ENCODE results near the gene ZNF407. TPM values are rescaled to one million over a fixed set of nuclear protein-coding genes. Genes with fewer than 3 reads are reported as not detected.

ZNF407 gene
- total RNA-seq, 4 donors from 2014 or later, result 18.1 to 29.1 (median 19.7) TPM

DNA sequence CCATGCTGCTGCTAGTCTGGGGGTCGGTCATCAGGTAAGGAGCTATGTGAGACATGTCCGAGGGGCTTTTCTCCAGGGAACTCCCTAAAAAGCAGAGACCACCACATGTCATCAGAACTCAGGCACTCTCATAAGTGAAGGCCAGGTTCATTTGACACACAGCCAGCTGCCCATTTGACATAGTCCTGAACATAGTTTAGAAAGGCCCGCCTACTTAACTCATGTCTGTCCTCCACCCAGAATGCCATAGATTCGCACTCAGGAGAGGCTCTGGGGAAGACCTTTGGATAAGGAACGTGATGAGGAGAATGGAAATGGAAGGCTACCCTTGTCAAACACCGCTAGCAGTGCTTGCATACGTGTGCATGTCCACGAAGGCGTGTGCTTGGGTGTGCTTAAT lies 454.1 kb downstream of the ZNF407 start:
- no peaks in the 10 kb centered on the region for H3K27me3 ChIP-seq
- TF ChIP-seq CTCF (IDR thresholded peaks at IDR 0.05), result no peak
- TF ChIP-seq POLR2A (IDR thresholded peaks at IDR 0.05), result no peak
- TF ChIP-seq POLR2AphosphoS5 (IDR thresholded peaks at IDR 0.05), result no peak
- TF ChIP-seq EP300 (IDR thresholded peaks at IDR 0.05), result no peak
- H3K27ac ChIP-seq, result no peak overlapping the region
- WGBS, 2 donors (ENCODE audit: low coverage in 1 of 2), result 87% methylated on average over 7 of the region's 9 CpGs; no CpG with 5 or more reads in 1 of the 2 donors
- ATAC-seq, result no peak
- H3K4me3 ChIP-seq, result no peak overlapping the region
- H3K9me3 ChIP-seq, result no peaks in the 10 kb centered on the region
- no peaks in the 10 kb centered on the region for H3K36me3 ChIP-seq
- H3K4me1 ChIP-seq, result peaks cover 0 to 15% (median 0%) of the 10 kb centered on the region in 3 donors

DNA sequence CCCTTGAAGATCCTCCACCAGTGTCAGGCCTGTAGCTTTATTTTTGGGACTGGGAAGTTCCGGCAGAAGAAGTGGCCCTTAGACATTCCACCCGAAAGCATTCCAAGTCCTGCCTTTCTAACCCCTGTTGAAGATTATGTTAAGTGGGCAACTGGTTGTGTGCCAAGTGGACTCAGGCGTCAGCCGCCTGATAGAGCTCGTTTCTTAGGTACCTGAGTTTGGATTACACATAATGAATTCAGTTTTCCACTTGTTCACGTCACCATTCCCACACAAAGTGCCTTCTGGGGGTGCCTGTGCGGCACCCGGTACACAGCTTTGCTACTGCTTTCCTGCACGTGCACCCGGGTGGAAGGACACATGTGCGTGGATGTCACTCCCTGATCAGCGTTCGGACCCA lies 454.8 kb downstream of the ZNF407 start:
- no peak overlapping the region for H3K27ac ChIP-seq
- no peaks in the 10 kb centered on the region for H3K9me3 ChIP-seq
- 57 to 94% methylated on average over 11 to 13 of the region's 13 CpGs for WGBS, 2 donors (ENCODE audit: low coverage in 1 of 2)
- no peak for ATAC-seq
- H3K27me3 ChIP-seq, result no peaks in the 10 kb centered on the region
- no peak overlapping the region for H3K4me3 ChIP-seq
- H3K36me3 ChIP-seq, result no peaks in the 10 kb centered on the region
- H3K4me1 ChIP-seq, result peaks cover 0 to 8% (median 0%) of the 10 kb centered on the region in 3 donors
- TF ChIP-seq POLR2AphosphoS5 (IDR thresholded peaks at IDR 0.05) (peak; percentile 5), CTCF (IDR thresholded peaks at IDR 0.05) (no peak)

DNA sequence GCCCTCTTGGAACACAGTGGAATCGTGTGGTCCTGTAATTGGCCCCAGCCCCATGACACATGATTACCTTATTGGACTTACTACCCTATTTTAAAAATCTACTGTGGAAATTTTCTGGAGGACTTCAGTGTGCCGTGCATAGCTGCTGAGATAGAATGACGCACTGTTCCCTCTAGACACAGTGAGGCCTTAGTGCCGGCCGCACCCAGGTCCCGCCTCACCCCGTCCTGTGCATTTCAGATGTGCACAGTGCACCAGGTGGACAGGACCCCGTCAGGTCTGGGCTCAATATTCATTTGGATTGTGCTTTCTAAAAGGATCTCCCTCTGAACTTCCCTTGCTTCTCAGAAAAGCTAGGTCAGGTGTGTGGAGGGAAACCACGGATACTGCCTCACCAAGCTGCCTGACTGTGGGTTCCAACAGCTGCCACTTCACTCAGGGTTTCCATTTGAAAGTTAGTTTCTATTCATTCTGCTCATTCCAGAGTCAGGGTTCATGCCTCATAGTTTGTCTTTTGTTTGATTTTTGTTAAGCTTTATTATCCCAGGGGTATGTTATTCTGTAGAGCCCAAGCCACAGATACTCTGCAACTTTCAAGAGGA lies 455.5 kb downstream of the ZNF407 start:
- Histone ChIP-seq H3K27me3 (no peaks in the 10 kb centered on the region), H3K36me3 (no peaks in the 10 kb centered on the region), H3K27ac (no peak overlapping the region), H3K9me3 (no peaks in the 10 kb centered on the region), H3K4me1 (peaks cover 0 to 1% (median 0%) of the 10 kb centered on the region in 3 donors), H3K4me3 (no peak overlapping the region)
- ATAC-seq, result no peak
- TF ChIP-seq POLR2A (IDR thresholded peaks at IDR 0.05) (no peak), EP300 (IDR thresholded peaks at IDR 0.05) (no peak), POLR2AphosphoS5 (IDR thresholded peaks at IDR 0.05) (peak; percentile 15)
- WGBS, 2 donors (ENCODE audit: low coverage in 1 of 2), result 88 to 96% methylated on average over 9 of the region's 9 CpGs

DNA sequence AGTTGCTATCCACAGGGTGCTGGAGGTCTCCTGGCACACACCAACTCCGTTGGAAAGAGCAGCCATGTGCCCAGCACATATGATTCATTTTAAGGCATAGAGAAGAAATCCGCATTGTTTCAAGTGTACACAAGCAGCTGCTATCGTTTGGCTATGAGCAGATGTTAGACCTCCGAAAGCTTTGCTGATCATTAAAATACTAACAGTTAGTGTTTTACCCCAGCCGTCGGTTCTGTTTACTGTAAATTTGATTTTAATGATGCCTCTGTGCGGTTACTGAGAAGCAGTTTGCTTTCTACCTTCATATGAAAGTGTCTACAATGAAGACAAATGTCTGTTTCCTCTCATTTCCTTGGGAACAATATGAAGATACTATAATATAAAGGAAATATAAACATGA lies 456.4 kb downstream of the ZNF407 start:
- H3K36me3 ChIP-seq, result no peaks in the 10 kb centered on the region
- H3K9me3 ChIP-seq, result no peaks in the 10 kb centered on the region
- TF ChIP-seq POLR2A (IDR thresholded peaks at IDR 0.05), result no peak
- TF ChIP-seq EP300 (IDR thresholded peaks at IDR 0.05), result no peak
- TF ChIP-seq CTCF (IDR thresholded peaks at IDR 0.05), result no peak
- TF ChIP-seq POLR2AphosphoS5 (IDR thresholded peaks at IDR 0.05), result no peak
- H3K4me1 ChIP-seq, result no peaks in the 10 kb centered on the region
- H3K27me3 ChIP-seq, result no peaks in the 10 kb centered on the region
- no peak overlapping the region for H3K27ac ChIP-seq
- no peak for ATAC-seq
- WGBS, 2 donors (ENCODE audit: low coverage in 1 of 2), result 38 to 62% methylated on average over 5 to 7 of the region's 7 CpGs
- no peak overlapping the region for H3K4me3 ChIP-seq

DNA sequence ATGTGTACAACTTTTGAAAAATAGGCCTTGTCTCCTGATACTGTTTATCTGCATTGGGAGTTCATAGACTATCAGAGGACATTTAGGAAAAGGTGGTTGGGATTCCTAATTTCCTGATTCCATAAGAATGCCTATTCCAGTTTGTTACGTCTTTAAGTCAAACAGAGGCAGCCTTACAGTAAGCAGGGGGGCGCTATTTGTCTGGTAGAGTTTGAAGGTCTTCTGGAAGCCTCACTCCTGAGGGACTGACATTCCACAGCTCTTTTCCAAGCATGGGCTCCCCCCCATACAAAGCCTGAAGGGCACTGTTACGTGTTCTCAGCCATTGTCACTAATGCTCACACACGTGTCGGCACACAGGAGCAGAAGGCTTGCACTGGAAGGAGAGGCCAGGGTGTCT lies 456.9 kb downstream of the ZNF407 start:
- TF ChIP-seq CTCF (IDR thresholded peaks at IDR 0.05), result no peak
- no peak for TF ChIP-seq POLR2A (IDR thresholded peaks at IDR 0.05)
- TF ChIP-seq POLR2AphosphoS5 (IDR thresholded peaks at IDR 0.05), result no peak
- TF ChIP-seq EP300 (IDR thresholded peaks at IDR 0.05), result no peak
- H3K4me1 ChIP-seq, result no peaks in the 10 kb centered on the region

More for the DNA sequence above, 456.9 kb downstream of the ZNF407 start:
- Histone ChIP-seq H3K27ac (no peak overlapping the region), H3K4me3 (no peak overlapping the region), H3K36me3 (no peaks in the 10 kb centered on the region), H3K27me3 (no peaks in the 10 kb centered on the region), H3K9me3 (no peaks in the 10 kb centered on the region)
- ATAC-seq, result no peak
- 100% methylated on average over 2 of the region's 5 CpGs; no CpG with 5 or more reads in 1 of the 2 donors for WGBS, 2 donors (ENCODE audit: low coverage in 1 of 2)

Data from gastroesophageal sphincter (tissue), 4 donors.